ENCODE results near the gene PGBD2.

DNA sequence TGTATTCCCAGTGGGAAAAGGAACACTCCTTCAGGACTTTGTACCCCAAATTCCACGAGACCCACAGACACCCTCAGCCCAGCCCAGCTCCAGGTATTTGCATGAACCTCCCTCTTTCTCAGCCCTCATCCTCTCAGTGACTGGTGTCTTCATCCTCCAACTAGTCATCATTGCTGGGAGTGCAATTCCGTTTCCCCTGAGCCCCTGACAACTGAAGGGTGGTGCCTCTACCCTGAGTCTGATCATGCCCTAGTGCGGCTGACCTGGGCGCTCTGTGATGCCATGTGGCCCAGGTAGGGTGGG lies 43.4 kb upstream of the PGBD2 start:
- no peak for TF ChIP-seq FOXA1 (IDR thresholded peaks at IDR 0.05)
- TF ChIP-seq, protein P1, sequence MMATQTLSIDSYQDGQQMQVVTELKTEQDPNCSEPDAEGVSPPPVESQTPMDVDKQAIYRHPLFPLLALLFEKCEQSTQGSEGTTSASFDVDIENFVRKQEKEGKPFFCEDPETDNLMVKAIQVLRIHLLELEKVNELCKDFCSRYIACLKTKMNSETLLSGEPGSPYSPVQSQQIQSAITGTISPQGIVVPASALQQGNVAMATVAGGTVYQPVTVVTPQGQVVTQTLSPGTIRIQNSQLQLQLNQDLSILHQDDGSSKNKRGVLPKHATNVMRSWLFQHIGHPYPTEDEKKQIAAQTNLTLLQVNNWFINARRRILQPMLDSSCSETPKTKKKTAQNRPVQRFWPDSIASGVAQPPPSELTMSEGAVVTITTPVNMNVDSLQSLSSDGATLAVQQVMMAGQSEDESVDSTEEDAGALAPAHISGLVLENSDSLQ (IDR thresholded peaks at IDR 0.05) = no peak
- no peak for TF ChIP-seq L3MBTL2 (conservative IDR thresholded peaks at IDR 0.05)
- no peak for TF ChIP-seq ELF4 (IDR thresholded peaks at IDR 0.05)
- no peak for TF ChIP-seq TARDBP (IDR thresholded peaks at IDR 0.05)
- no peak for TF ChIP-seq BHLHE40 (IDR thresholded peaks at IDR 0.05; ENCODE audit: borderline replicate concordance)
- TF ChIP-seq ARNT (IDR thresholded peaks at IDR 0.05) = no peak
- no peak for TF ChIP-seq LEF1 (IDR thresholded peaks at IDR 0.05; ENCODE audit: borderline replicate concordance)
- TF ChIP-seq SP1 (IDR thresholded peaks at IDR 0.05) = no peak
